Prostate gland (tissue), 2 donors: Measurements from ENCODE around the gene AP3D1.

ENCODE experiments used
- CTCF ChIP-seq, 4 experiments: fragments of 200-600 bp in 2 of 4; fragments of 450-650 bp in 2 of 4; sonication (generic) in 2 of 4; IDR thresholded peaks; 1 replicate in 3 of 4; 2 replicates in 1 of 4; pipeline ENCODE4 v1.5.1; 2016 to 2019; ENCODE audit warnings: antibody characterized with exemption in 4 of 4, mild to moderate bottlenecking in 2 of 4, moderate library complexity in 2 of 4
- POLR2A ChIP-seq: fragments of 450-650 bp; IDR thresholded peaks from one replicate; pipeline ENCODE4 v1.6.1; 2016; ENCODE audit warnings: antibody characterized with exemption, mild to moderate bottlenecking

DNA sequence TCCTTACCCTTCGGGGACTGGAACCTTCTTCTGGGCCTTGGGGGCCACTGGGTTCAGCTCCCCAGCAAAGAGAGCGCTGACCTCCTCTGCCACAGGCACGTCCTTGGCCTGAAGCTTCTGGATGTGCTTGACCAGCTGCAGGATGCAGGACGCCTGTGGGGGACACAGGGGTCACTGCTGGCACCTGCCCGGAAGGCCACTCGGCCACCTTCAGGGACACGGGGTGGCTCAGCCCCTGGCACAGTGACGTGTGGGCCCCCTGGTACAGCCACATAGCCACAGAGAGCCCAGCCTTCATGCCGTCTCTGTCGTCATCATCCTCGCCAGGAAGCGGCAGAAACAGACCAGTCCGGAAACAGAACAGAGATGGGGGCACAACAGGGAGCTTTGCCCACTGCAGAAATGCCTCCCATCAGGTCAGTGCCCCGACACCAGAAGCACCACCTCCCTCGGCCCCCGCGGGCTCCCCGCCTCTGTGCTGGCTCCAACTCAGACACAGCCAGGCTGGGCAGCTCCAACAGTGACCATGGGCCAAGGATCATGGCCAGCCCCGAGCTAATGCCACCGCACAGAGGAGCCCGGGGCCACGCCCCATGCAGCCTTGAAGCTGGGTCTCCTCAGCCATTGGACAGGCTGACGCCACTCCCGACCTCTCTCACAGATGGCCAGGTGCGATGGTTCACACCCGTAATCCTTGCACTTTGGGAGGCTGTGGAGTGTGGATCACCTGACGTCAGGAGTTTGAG, 34.0 kb downstream of the AP3D1 start:
- no peak for TF ChIP-seq CTCF (IDR thresholded peaks at IDR 0.05)
- TF ChIP-seq POLR2A: no peak
